Right cardiac atrium (tissue), 5 donors: ENCODE results near the gene PPA2. TPM values are rescaled to one million over a fixed set of nuclear protein-coding genes. Genes with fewer than 3 reads are reported as not detected.

Experiments used
- polyA plus RNA-seq: library from polyadenylated mRNA; stranded (reverse); fragments of 200-250 nt; gene quantifications from one replicate; pipeline ENCODE4 v1.2.3, GENCODE V29; 2013
- total RNA-seq, 4 donors: library from RNA; stranded (reverse); fragmentation: NEBNext Ultra II Directional; extraction: Animal tissue kit (Norgen Biotek cat#: 25700); gene quantifications; one replicate each; pipeline ENCODE4 v1.2.1, GENCODE V29; 2021
- donor health status: healthy with polysubstance abuse.
- donor health status: DM: no; HTN: yes; CAD: no.
- donor health status: DM: no; HTN: no; CAD: no.
- donor health status: DM: no; HTN: yes; CAD: no; lungs with severe emphysema.
- donor health status: DM: yes; HTN: yes; CAD: no.

PPA2 gene
- total and polyA plus RNA-seq, 5 donors, result 95.9 to 115 (median 110) TPM

Other genes starting within 250 kb of the PPA2 start
- not detected for gene ARHGEF38, start 78.6 kb upstream of the PPA2 start, total RNA-seq
- not detected for gene ARHGEF38, start 78.6 kb upstream of the PPA2 start, polyA plus RNA-seq
- 10 to 100 TPM; 19.0 to 23.1 (median 21.5) TPM for gene INTS12, start 234.6 kb upstream of the PPA2 start, total RNA-seq
- gene INTS12, start 234.6 kb upstream of the PPA2 start, polyA plus RNA-seq, result 18.4 TPM
- gene GSTCD, start 234.7 kb upstream of the PPA2 start, total RNA-seq, result 1 to 10 TPM; 3.8 to 6.3 (median 6.2) TPM
- 2.1 TPM for gene GSTCD, start 234.7 kb upstream of the PPA2 start, polyA plus RNA-seq